Kidney epithelial cell (primary cell): Measurements from ENCODE around the gene ACHE. TPM values are rescaled to one million over a fixed set of nuclear protein-coding genes. Genes with fewer than 3 reads are reported as not detected.

Source experiments
- DNase-seq: peaks from one replicate; pipeline ENCODE4 v3.0.0-alpha.2; 2010; ENCODE audit warnings: low read depth
- H3K27me3 ChIP-seq: 2 replicates; pipeline ENCODE4 v1.6.0; 2011; ENCODE audit warnings: low read length; ENCODE audit not compliant: control insufficient read depth, insufficient read depth
- H3K36me3 ChIP-seq: 2 replicates; pipeline ENCODE4 v1.5.1; 2011; ENCODE audit warnings: low read length; ENCODE audit not compliant: control insufficient read depth, insufficient read depth
- H3K4me3 ChIP-seq: 2 replicates; pipeline ENCODE4 v1.5.1; 2011; ENCODE audit warnings: low read depth, mild to moderate bottlenecking, control low read depth, low read length
- CTCF ChIP-seq: IDR thresholded peaks from 2 replicates; pipeline ENCODE4 v1.5.1; 2011; ENCODE audit warnings: mild to moderate bottlenecking, moderate library complexity, low read length, control low read depth, inconsistent platforms; ENCODE audit not compliant: insufficient read depth, poor library complexity, severe bottlenecking
- total RNA-seq: library from RNA; depleted of rRNA; stranded (reverse); fragments of >200 nt; gene quantifications from 2 replicates; pipeline ENCODE4 v1.2.3, GENCODE V29; 2015

The ACHE gene
- total RNA-seq, 1 donor from 2014 or later = 1.3 TPM

GRCh38 chr7:100893910-100894721, 1.6 kb downstream of the ACHE start:
- TF ChIP-seq CTCF = no peak

GRCh38 chr7:100893318-100893895, 2.3 kb downstream of the ACHE start:
- TF ChIP-seq CTCF = no peak
- H3K4me3 ChIP-seq = no peak overlapping the region
- H3K36me3 ChIP-seq = no peaks in the 10 kb centered on the region
- DNase-seq = no peak
- H3K27me3 ChIP-seq = peaks cover 28% of the 10 kb centered on the region

More at GRCh38 chr7:100893910-100894721, 1.6 kb downstream of the ACHE start:
- peaks cover 28% of the 10 kb centered on the region for H3K27me3 ChIP-seq
- H3K4me3 ChIP-seq = no peak overlapping the region
- H3K36me3 ChIP-seq = no peaks in the 10 kb centered on the region
- DNase-seq = no peak

- no peaks in the 10 kb centered on the region for H3K36me3 ChIP-seq
These were observed 3.0 kb downstream of the ACHE start for GRCh38 chr7:100892364-100893317.

GRCh38 chr7:100891568-100892247, 4.0 kb downstream of the ACHE start:
- peak; percentile 47 for DNase-seq
- no peak for TF ChIP-seq CTCF

More at GRCh38 chr7:100892364-100893317, 3.0 kb downstream of the ACHE start:
- H3K27me3 ChIP-seq = peaks cover 28% of the 10 kb centered on the region
- no peak for DNase-seq
- TF ChIP-seq CTCF = no peak
- H3K4me3 ChIP-seq = no peak overlapping the region

GRCh38 chr7:100890653-100891567, 4.8 kb downstream of the ACHE start:
- TF ChIP-seq CTCF = no peak
- DNase-seq = no peak
- Histone ChIP-seq H3K4me3 (peak overlapping the region; percentile 41), H3K27me3 (peaks cover 13% of the 10 kb centered on the region), H3K36me3 (peaks cover 2% of the 10 kb centered on the region)

More at GRCh38 chr7:100891568-100892247, 4.0 kb downstream of the ACHE start:
- Histone ChIP-seq H3K36me3 (peaks cover 2% of the 10 kb centered on the region), H3K4me3 (no peak overlapping the region), H3K27me3 (peaks cover 21% of the 10 kb centered on the region)
